ENCODE measurements around the gene DCAF6.

DNA sequence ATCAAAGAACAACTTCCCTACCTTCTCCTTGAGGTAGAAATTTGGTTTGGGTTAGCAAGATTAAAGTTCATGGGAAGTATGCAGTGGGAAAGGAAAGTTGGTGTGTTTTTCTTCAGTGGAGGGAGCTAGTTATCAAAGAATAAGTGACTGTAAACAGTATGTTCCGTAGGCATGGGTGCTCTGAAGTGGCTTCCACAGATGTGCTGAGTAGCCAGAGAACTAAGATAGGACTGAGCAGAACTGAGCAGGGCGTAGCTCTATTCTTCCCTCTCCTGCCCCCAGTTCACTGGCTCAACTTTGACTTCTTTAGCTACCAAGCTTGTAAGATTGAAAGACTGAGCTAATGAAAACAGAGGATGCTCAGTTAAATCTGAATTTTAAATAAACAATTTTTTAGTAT is 26.0 kb upstream of the DCAF6 start:
- TF ChIP-seq, protein P1, sequence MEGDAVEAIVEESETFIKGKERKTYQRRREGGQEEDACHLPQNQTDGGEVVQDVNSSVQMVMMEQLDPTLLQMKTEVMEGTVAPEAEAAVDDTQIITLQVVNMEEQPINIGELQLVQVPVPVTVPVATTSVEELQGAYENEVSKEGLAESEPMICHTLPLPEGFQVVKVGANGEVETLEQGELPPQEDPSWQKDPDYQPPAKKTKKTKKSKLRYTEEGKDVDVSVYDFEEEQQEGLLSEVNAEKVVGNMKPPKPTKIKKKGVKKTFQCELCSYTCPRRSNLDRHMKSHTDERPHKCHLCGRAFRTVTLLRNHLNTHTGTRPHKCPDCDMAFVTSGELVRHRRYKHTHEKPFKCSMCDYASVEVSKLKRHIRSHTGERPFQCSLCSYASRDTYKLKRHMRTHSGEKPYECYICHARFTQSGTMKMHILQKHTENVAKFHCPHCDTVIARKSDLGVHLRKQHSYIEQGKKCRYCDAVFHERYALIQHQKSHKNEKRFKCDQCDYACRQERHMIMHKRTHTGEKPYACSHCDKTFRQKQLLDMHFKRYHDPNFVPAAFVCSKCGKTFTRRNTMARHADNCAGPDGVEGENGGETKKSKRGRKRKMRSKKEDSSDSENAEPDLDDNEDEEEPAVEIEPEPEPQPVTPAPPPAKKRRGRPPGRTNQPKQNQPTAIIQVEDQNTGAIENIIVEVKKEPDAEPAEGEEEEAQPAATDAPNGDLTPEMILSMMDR (IDR thresholded peaks at IDR 0.05), result no peak
- TF ChIP-seq EZH2phosphoT487 (IDR thresholded peaks at IDR 0.05) (no peak), EZH2 (IDR thresholded peaks at IDR 0.05) (no peak)
